Thyroid gland (tissue), 4 donors: ENCODE measurements around the gene ENOX1. TPM values are rescaled to one million over a fixed set of nuclear protein-coding genes. Genes with fewer than 3 reads are reported as not detected.

Source experiments
- DNase-seq, 2 donors: peaks; one replicate each; pipeline ENCODE4 v3.0.0-alpha.2; 2019
- H3K27ac ChIP-seq, 3 donors: fragments of 200-600 bp; sonication (generic); 1 replicate in 2 of 3; 2 replicates in 1 of 3; pipeline ENCODE4 v1.5.1; 2016 to 2019; ENCODE audit warnings: mild to moderate bottlenecking in 1 of 3, moderate library complexity in 1 of 3
- H3K27me3 ChIP-seq: fragments of 200-600 bp; sonication (generic); one replicate; pipeline ENCODE4 v1.5.1; 2019
- H3K36me3 ChIP-seq, 2 donors: fragments of 200-600 bp; sonication (generic); one replicate each; pipeline ENCODE4 v1.5.1; 2016 to 2019
- H3K4me1 ChIP-seq, 2 donors: fragments of 200-600 bp; sonication (generic); one replicate each; pipeline ENCODE4 v1.5.1; 2017 to 2019
- H3K4me3 ChIP-seq, 3 donors: fragments of 200-600 bp; sonication (generic); replicated peaks in 1 of 3; 1 replicate in 2 of 3; 2 replicates in 1 of 3; pipeline ENCODE4 v1.5.1; 2016; ENCODE audit warnings: mild to moderate bottlenecking in 1 of 3
- H3K9me3 ChIP-seq: fragments of 200-600 bp; sonication (generic); one replicate; pipeline ENCODE4 v1.5.1; 2017
- POLR2A ChIP-seq, 2 donors: fragments of 450-650 bp; IDR thresholded peaks; one replicate each; pipeline ENCODE4 v1.6.1; 2017; ENCODE audit warnings: antibody characterized with exemption in 2 of 2, mild to moderate bottlenecking in 2 of 2, moderate library complexity in 1 of 2
- WGBS, 2 donors: methylation state at CpG; one replicate each; pipeline ENCODE4 v1.1.5; 2017; 5-methylcytosine and 5-hydroxymethylcytosine counted together
- intact Hi-C: fragments of 100-400 bp; cut with DNase I; formaldehyde crosslinking; loops from one replicate; pipeline ENCODE4 v1.15.1; 2023
- total RNA-seq, 4 donors: library from RNA; depleted of rRNA; stranded (reverse); fragments of >200 nt; gene quantifications; one replicate each; pipeline ENCODE4 v1.2.3, GENCODE V29; 2016
- TF ChIP-seq, protein P1 (sequence below), 6 experiments: fragments of 200-600 bp in 3 of 6; fragments of 450-650 bp in 3 of 6; sonication (generic) in 3 of 6; IDR thresholded peaks; one replicate each; pipeline ENCODE4 v1.5.1; 2016 to 2019; ENCODE audit warnings: antibody characterized with exemption in 6 of 6, mild to moderate bottlenecking in 2 of 6, inconsistent platforms in 1 of 6, moderate library complexity in 1 of 6

The ENOX1 gene
- total RNA-seq, 4 donors from 2014 or later: 0.13 to 1.8 (median 0.31) TPM

DNA sequence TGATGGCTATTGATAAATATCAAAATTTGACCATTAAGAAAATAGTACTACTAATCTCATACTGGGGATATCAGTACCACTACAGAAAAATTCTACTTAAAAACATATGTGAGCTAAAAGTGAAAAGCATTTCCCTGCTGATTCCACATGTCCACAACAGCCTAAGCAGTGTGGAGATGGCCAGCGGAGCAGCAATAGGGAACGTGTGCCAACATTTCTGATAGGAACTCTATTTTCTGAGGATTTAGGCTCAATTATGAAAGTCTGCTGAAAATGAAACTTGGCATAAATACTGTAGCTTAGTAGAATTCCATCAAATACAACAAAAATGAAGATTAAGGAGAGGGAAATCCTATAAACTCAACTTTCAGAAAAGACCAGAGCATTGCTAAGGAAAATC, 311.6 kb downstream of the ENOX1 start:
- Histone ChIP-seq H3K27ac (no peak overlapping the region), H3K36me3 (no peaks in the 10 kb centered on the region), H3K9me3 (no peaks in the 10 kb centered on the region), H3K4me1 (no peaks in the 10 kb centered on the region), H3K4me3 (no peak overlapping the region), H3K27me3 (no peaks in the 10 kb centered on the region)
- 67 to 77% methylated on average over 2 of the region's 2 CpGs for WGBS, 2 donors
- intact Hi-C loops: no loop called here
- DNase-seq: no peak
- TF ChIP-seq, protein P1, sequence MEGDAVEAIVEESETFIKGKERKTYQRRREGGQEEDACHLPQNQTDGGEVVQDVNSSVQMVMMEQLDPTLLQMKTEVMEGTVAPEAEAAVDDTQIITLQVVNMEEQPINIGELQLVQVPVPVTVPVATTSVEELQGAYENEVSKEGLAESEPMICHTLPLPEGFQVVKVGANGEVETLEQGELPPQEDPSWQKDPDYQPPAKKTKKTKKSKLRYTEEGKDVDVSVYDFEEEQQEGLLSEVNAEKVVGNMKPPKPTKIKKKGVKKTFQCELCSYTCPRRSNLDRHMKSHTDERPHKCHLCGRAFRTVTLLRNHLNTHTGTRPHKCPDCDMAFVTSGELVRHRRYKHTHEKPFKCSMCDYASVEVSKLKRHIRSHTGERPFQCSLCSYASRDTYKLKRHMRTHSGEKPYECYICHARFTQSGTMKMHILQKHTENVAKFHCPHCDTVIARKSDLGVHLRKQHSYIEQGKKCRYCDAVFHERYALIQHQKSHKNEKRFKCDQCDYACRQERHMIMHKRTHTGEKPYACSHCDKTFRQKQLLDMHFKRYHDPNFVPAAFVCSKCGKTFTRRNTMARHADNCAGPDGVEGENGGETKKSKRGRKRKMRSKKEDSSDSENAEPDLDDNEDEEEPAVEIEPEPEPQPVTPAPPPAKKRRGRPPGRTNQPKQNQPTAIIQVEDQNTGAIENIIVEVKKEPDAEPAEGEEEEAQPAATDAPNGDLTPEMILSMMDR (IDR thresholded peaks at IDR 0.05): no peak
- no peak for TF ChIP-seq POLR2A (IDR thresholded peaks at IDR 0.05)

GRCh38 chr13:43473437-43473836, 313.3 kb downstream of the ENOX1 start:
- Histone ChIP-seq H3K4me1 (no peaks in the 10 kb centered on the region), H3K27ac (no peak overlapping the region), H3K27me3 (no peaks in the 10 kb centered on the region), H3K36me3 (no peaks in the 10 kb centered on the region), H3K9me3 (no peaks in the 10 kb centered on the region), H3K4me3 (no peak overlapping the region)
- TF ChIP-seq POLR2A (IDR thresholded peaks at IDR 0.05): no peak
- TF ChIP-seq, protein P1 (IDR thresholded peaks at IDR 0.05): no peak
- 61 to 87% methylated on average over 1 of the region's 1 CpG for WGBS, 2 donors
- intact Hi-C loops: no loop called here
- DNase-seq: no peak

DNA sequence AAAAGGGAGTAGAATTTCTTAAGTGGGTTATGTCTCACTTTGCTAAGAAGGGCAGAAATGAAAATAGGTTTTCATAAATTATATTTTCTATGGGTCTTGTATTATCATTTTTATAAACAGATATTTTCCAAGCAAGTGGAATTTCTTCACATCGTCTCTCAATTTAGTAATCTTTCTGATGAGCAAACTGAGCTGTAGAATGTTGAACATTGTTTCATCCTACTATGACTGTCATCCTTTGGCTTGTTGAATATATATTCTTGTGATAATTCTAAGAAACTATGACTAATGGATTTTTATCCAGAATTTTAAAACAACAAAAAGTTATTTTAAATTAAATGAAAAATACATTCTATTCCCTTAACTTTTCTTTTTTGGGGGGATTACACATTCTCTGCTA, 313.8 kb downstream of the ENOX1 start:
- WGBS, 2 donors: 2 to 59% methylated on average over 1 of the region's 1 CpG
- intact Hi-C loops: no loop called here

DNA sequence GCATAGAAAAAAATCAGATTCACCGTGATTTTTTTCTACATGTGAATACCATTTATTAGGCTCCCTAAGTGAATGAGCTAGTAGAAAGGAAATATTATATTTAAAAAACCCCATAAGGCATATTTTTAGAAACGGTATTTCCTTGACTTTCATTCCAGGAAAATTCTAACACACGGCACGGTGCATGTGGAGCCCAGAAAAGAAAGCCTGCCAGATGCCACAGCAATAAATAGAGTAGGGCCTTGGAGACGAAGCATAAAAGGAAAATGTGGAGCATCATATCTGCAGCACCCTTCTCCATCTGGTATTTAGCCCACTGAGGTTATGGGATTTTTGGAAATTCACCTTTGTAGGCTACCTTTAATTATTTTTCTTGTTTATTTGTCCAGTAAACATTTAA, 314.4 kb downstream of the ENOX1 start:
- intact Hi-C loops: no loop called here
- Histone ChIP-seq H3K9me3 (no peaks in the 10 kb centered on the region), H3K4me1 (no peaks in the 10 kb centered on the region), H3K36me3 (no peaks in the 10 kb centered on the region), H3K4me3 (no peak overlapping the region), H3K27me3 (no peaks in the 10 kb centered on the region), H3K27ac (no peak overlapping the region)
- DNase-seq: no peak
- TF ChIP-seq, protein P1 (IDR thresholded peaks at IDR 0.05): no peak
- no peak for TF ChIP-seq POLR2A (IDR thresholded peaks at IDR 0.05)
- 53 to 67% methylated on average over 5 of the region's 5 CpGs for WGBS, 2 donors

More for the DNA sequence above, 313.8 kb downstream of the ENOX1 start:
- TF ChIP-seq, protein P1 (IDR thresholded peaks at IDR 0.05): no peak
- no peak for TF ChIP-seq POLR2A (IDR thresholded peaks at IDR 0.05)
- no peak for DNase-seq
- Histone ChIP-seq H3K4me3 (no peak overlapping the region), H3K36me3 (no peaks in the 10 kb centered on the region), H3K27me3 (no peaks in the 10 kb centered on the region), H3K9me3 (no peaks in the 10 kb centered on the region), H3K4me1 (no peaks in the 10 kb centered on the region), H3K27ac (no peak overlapping the region)

- H3K27ac ChIP-seq: no peak overlapping the region
- 98% methylated on average over 2 of the region's 2 CpGs for WGBS, 2 donors
- no peak overlapping the region for H3K4me3 ChIP-seq
- H3K27me3 ChIP-seq: no peaks in the 10 kb centered on the region
- H3K9me3 ChIP-seq: no peaks in the 10 kb centered on the region
- no peak for TF ChIP-seq POLR2A (IDR thresholded peaks at IDR 0.05)
- TF ChIP-seq, protein P1 (IDR thresholded peaks at IDR 0.05): no peak
- DNase-seq: no peak
- intact Hi-C loops: no loop called here
- H3K4me1 ChIP-seq: no peaks in the 10 kb centered on the region
- H3K36me3 ChIP-seq: no peaks in the 10 kb centered on the region
These were observed 316.2 kb downstream of the ENOX1 start for GRCh38 chr13:43470610-43471009.
